H9 (cell line): ENCODE measurements around the gene HEPHL1. TPM values are rescaled to one million over a fixed set of nuclear protein-coding genes. Genes with fewer than 3 reads are reported as not detected.

Experiments used
- DNase-seq: peaks from one replicate; pipeline ENCODE4 v3.0.0-alpha.2; 2017
- H2AFZ ChIP-seq: one replicate; pipeline ENCODE4 v1.6.1; 2013; ENCODE audit warnings: mild to moderate bottlenecking, low read length, control low read depth, moderate library complexity
- H2AK5ac ChIP-seq: 2 replicates; pipeline ENCODE4 v1.6.1; 2013; ENCODE audit warnings: low read length, control low read depth, mixed read lengths; ENCODE audit not compliant: insufficient read length
- H2BK120ac ChIP-seq: one replicate; pipeline ENCODE4 v1.6.1; 2013; ENCODE audit warnings: low read depth, mild to moderate bottlenecking, low read length, control low read depth, inconsistent platforms; ENCODE audit not compliant: poor library complexity, severe bottlenecking
- H2BK12ac ChIP-seq: 2 replicates; pipeline ENCODE4 v1.6.1; 2013; ENCODE audit warnings: low read length, control low read depth, mixed read lengths, low read depth; ENCODE audit not compliant: insufficient read length
- H2BK15ac ChIP-seq: 2 replicates; pipeline ENCODE4 v1.6.1; 2013; ENCODE audit warnings: low read depth, low read length, control low read depth
- H2BK20ac ChIP-seq: one replicate; pipeline ENCODE4 v1.6.1; 2013; ENCODE audit warnings: low read depth, mild to moderate bottlenecking, low read length, control low read depth, inconsistent platforms; ENCODE audit not compliant: poor library complexity, severe bottlenecking
- H2BK5ac ChIP-seq: 2 replicates; pipeline ENCODE4 v1.6.1; 2013; ENCODE audit warnings: low read length, control low read depth, mixed read lengths; ENCODE audit not compliant: insufficient read length
- H3K14ac ChIP-seq: 2 replicates; pipeline ENCODE4 v1.6.1; 2013; ENCODE audit warnings: low read length, control low read depth; ENCODE audit not compliant: insufficient read depth
- H3K18ac ChIP-seq: 2 replicates; pipeline ENCODE4 v1.6.1; 2013; ENCODE audit warnings: low read depth, mild to moderate bottlenecking, mixed read lengths, low read length, control low read depth; ENCODE audit not compliant: insufficient read length
- H3K23ac ChIP-seq: 2 replicates; pipeline ENCODE4 v1.6.1; 2013; ENCODE audit warnings: low read length, control low read depth, mixed read lengths, low read depth; ENCODE audit not compliant: insufficient read length
- H3K23me2 ChIP-seq: 2 replicates; pipeline ENCODE4 v1.6.1; 2013; ENCODE audit warnings: low read depth, mild to moderate bottlenecking, mixed read lengths, low read length, control low read depth; ENCODE audit not compliant: insufficient read length, poor library complexity, severe bottlenecking
- H3K27ac ChIP-seq: 2 replicates; pipeline ENCODE4 v1.5.1; 2013; ENCODE audit warnings: low read length, control low read depth, mixed read lengths, low read depth; ENCODE audit not compliant: insufficient read length
- H3K27me3 ChIP-seq: 2 replicates; pipeline ENCODE4 v1.6.1; 2013; ENCODE audit warnings: low read length, control low read depth, inconsistent platforms; ENCODE audit not compliant: insufficient read depth
- H3K4ac ChIP-seq: 2 replicates; pipeline ENCODE4 v1.6.1; 2013; ENCODE audit warnings: low read depth, mild to moderate bottlenecking, control low read depth, inconsistent platforms, low read length, moderate library complexity
- H3K4me1 ChIP-seq: 2 replicates; pipeline ENCODE4 v1.6.1; 2013; ENCODE audit warnings: low read length, control low read depth, inconsistent platforms; ENCODE audit not compliant: insufficient read depth
- H3K4me2 ChIP-seq: 2 replicates; pipeline ENCODE4 v1.6.1; 2013; ENCODE audit warnings: low read length, control low read depth, mixed read lengths; ENCODE audit not compliant: insufficient read length, insufficient read depth
- H3K56ac ChIP-seq: 2 replicates; pipeline ENCODE4 v1.6.1; 2013; ENCODE audit warnings: low read depth, mild to moderate bottlenecking, mixed read lengths, low read length, control low read depth; ENCODE audit not compliant: insufficient read length
- H3K79me1 ChIP-seq: 2 replicates; pipeline ENCODE4 v1.6.1; 2013; ENCODE audit warnings: low read depth, mild to moderate bottlenecking, moderate library complexity, low read length, control low read depth, inconsistent platforms; ENCODE audit not compliant: insufficient read depth, poor library complexity, severe bottlenecking
- H3K79me2 ChIP-seq: 2 replicates; pipeline ENCODE4 v1.6.1; 2013; ENCODE audit warnings: low read length, control low read depth, inconsistent platforms; ENCODE audit not compliant: insufficient read depth
- H3K9ac ChIP-seq: 2 replicates; pipeline ENCODE4 v1.6.1; 2013; ENCODE audit warnings: low read length, control low read depth, mixed read lengths; ENCODE audit not compliant: insufficient read length; ENCODE audit errors: extremely low read depth
- H3K9me3 ChIP-seq: one replicate; pipeline ENCODE4 v1.6.1; 2013; ENCODE audit warnings: low read depth, low read length, inconsistent platforms; ENCODE audit not compliant: control insufficient read depth
- H3T11ph ChIP-seq: one replicate; pipeline ENCODE4 v1.6.1; 2013; ENCODE audit warnings: mild to moderate bottlenecking, low read length, control low read depth, inconsistent platforms
- H4K20me1 ChIP-seq: one replicate; pipeline ENCODE4 v1.6.1; 2013; ENCODE audit not compliant: control insufficient read depth, insufficient read length, insufficient read depth
- H4K5ac ChIP-seq: 2 replicates; pipeline ENCODE4 v1.6.1; 2013; ENCODE audit warnings: low read depth, mild to moderate bottlenecking, mixed read lengths, low read length, control low read depth; ENCODE audit not compliant: insufficient read length
- H4K8ac ChIP-seq: replicated peaks from 2 replicates; pipeline ENCODE4 v1.6.1; 2013; ENCODE audit warnings: low read length, control low read depth, mixed read lengths, low read depth; ENCODE audit not compliant: insufficient read length
- H4K91ac ChIP-seq: 2 replicates; pipeline ENCODE4 v1.6.1; 2013; ENCODE audit warnings: low read depth, mild to moderate bottlenecking, moderate library complexity, mixed read lengths, low read length, control low read depth; ENCODE audit not compliant: insufficient read length
- H3K27ac Mint-ChIP-seq, 3 experiments: 2 replicates in 2 of 3; 3 replicates in 1 of 3; pipeline ENCODE4 v1.8.0; 2020 to 2021; ENCODE audit warnings: mixed read lengths in 3 of 3, mild to moderate bottlenecking in 1 of 3, moderate library complexity in 1 of 3
- H3K27me3 Mint-ChIP-seq: 2 replicates; pipeline ENCODE4 v1.8.0; 2021; ENCODE audit warnings: low read depth, mild to moderate bottlenecking, moderate library complexity, mixed read lengths
- H3K36me3 Mint-ChIP-seq, 3 experiments: 2 replicates in 2 of 3; 3 replicates in 1 of 3; pipeline ENCODE4 v1.8.0; 2020 to 2021; ENCODE audit warnings: low read depth in 3 of 3, mixed read lengths in 3 of 3; ENCODE audit not compliant: insufficient read depth in 1 of 3
- H3K4me1 Mint-ChIP-seq, 2 experiments: 2 replicates each; pipeline ENCODE4 v1.8.0; 2020; ENCODE audit warnings: mixed read lengths in 2 of 2
- H3K4me3 Mint-ChIP-seq, 2 experiments: 2 replicates in 1 of 2; 3 replicates in 1 of 2; pipeline ENCODE4 v1.8.0; 2020 to 2021; ENCODE audit warnings: mild to moderate bottlenecking in 2 of 2, mixed read lengths in 2 of 2, moderate library complexity in 1 of 2
- H3K9me3 Mint-ChIP-seq, 2 experiments: 2 replicates in 1 of 2; 3 replicates in 1 of 2; pipeline ENCODE4 v1.8.0; 2020; ENCODE audit warnings: mild to moderate bottlenecking in 2 of 2, mixed read lengths in 2 of 2, moderate library complexity in 1 of 2
- CTCF ChIP-seq: fragments of 200-600 bp; sonication (generic); conservative IDR thresholded peaks from 3 replicates; pipeline ENCODE4 v1.8.0; 2021; ENCODE audit warnings: antibody characterized with exemption, mild to moderate bottlenecking
- WGBS: extraction: QIAGEN DNeasy Blood & Tissue Kit; methylation state at CpG from one replicate; pipeline ENCODE4 v1.1.7; 2013; ENCODE audit warnings: missing lambda C conversion rate, low lambda C conversion rate, mixed read lengths; ENCODE audit not compliant: insufficient read length; ENCODE audit errors: extremely low coverage; 5-methylcytosine and 5-hydroxymethylcytosine counted together
- total RNA-seq: library from RNA; stranded (reverse); gene quantifications from 2 replicates; pipeline ENCODE4 v1.2.1, GENCODE V29; 2021

Gene HEPHL1
- total RNA-seq, 1 experiment from 2014 or later: not detected

GRCh38 chr11:94048032-94048709 is 27.0 kb downstream of the HEPHL1 start:
- Histone ChIP-seq H3K27me3 (no peaks in the 10 kb centered on the region), H2BK5ac (no peak overlapping the region), H3K4ac (no peak overlapping the region), H2BK120ac (no peak overlapping the region), H2BK12ac (no peak overlapping the region), H3K56ac (no peak overlapping the region), H3K4me1 (no peaks in the 10 kb centered on the region), H4K91ac (no peak overlapping the region), H3K9me3 (no peaks in the 10 kb centered on the region), H3K4me2 (no peak overlapping the region), H3K18ac (no peak overlapping the region), H4K20me1 (no peaks in the 10 kb centered on the region), H2BK15ac (no peak overlapping the region), H2AFZ (no peak overlapping the region), H3K27ac (no peak overlapping the region), H3K14ac (no peak overlapping the region), H3K23ac (no peak overlapping the region), H3K23me2 (no peaks in the 10 kb centered on the region), H3K79me2 (no peaks in the 10 kb centered on the region), H3T11ph (no peak overlapping the region), H4K5ac (no peak overlapping the region), H2AK5ac (no peak overlapping the region), H2BK20ac (no peak overlapping the region), H3K79me1 (no peaks in the 10 kb centered on the region), H4K8ac (no peak overlapping the region), H3K9ac (no peak overlapping the region)
- no peaks in the 10 kb centered on the region for H3K4me1 Mint-ChIP-seq
- no CpG with 5 or more reads among the region's 2 CpGs for WGBS
- no peak for TF ChIP-seq CTCF
- H3K4me3 Mint-ChIP-seq: no peak overlapping the region
- DNase-seq: no peak
- no peaks in the 10 kb centered on the region; a peak in 1 of 5 replicates for H3K9me3 Mint-ChIP-seq
- H3K27me3 Mint-ChIP-seq: 0 out of 2 replicates have a peak, but pooled peaks cover 1% of the 10 kb centered on the region
- H3K36me3 Mint-ChIP-seq: no peaks in the 10 kb centered on the region
- no peak overlapping the region for H3K27ac Mint-ChIP-seq
